ENCODE data around the gene RNASET2. TPM values are rescaled to one million over a fixed set of nuclear protein-coding genes. Genes with fewer than 3 reads are reported as not detected.

The RNASET2 gene
- total RNA-seq, 4 donors from 2014 or later, result 29.1 to 56.7 (median 41.2) TPM

GRCh38 chr6:166903027-166903426, 53.3 kb downstream of the RNASET2 start:
- DNase-seq, result no peak
- Histone ChIP-seq H3K4me1 (no peaks in the 10 kb centered on the region), H3K27me3 (no peaks in the 10 kb centered on the region), H3K27ac (no peak overlapping the region), H3K4me3 (no peak overlapping the region), H3K36me3 (no peaks in the 10 kb centered on the region), H3K9me3 (no peaks in the 10 kb centered on the region)
- no peak for TF ChIP-seq POLR2A (IDR thresholded peaks at IDR 0.05)
- no peak for TF ChIP-seq CTCF (IDR thresholded peaks at IDR 0.05)
- intact Hi-C loops (cut with DNase I), result no loop called here
- WGBS, 2 donors, result 86 to 90% methylated on average over 8 of the region's 8 CpGs

- H3K9me3 ChIP-seq, result no peaks in the 10 kb centered on the region
- no peaks in the 10 kb centered on the region for H3K27me3 ChIP-seq
- no peaks in the 10 kb centered on the region for H3K4me1 ChIP-seq
- H3K36me3 ChIP-seq, result no peaks in the 10 kb centered on the region
- WGBS, 2 donors, result 90% methylated on average over 32 to 33 of the region's 33 CpGs
- intact Hi-C loops (cut with DNase I), result no loop called here
- H3K27ac ChIP-seq, result no peak overlapping the region
- H3K4me3 ChIP-seq, result no peak overlapping the region
- no peak for DNase-seq
- TF ChIP-seq CTCF (IDR thresholded peaks at IDR 0.05), result no peak
- no peak for TF ChIP-seq POLR2A (IDR thresholded peaks at IDR 0.05)
Observed at GRCh38 chr6:166902211-166902755, 54.1 kb downstream of the RNASET2 start.

GRCh38 chr6:166901626-166902025, 54.7 kb downstream of the RNASET2 start:
- TF ChIP-seq CTCF (IDR thresholded peaks at IDR 0.05), result no peak
- TF ChIP-seq POLR2A (IDR thresholded peaks at IDR 0.05), result no peak
- intact Hi-C loops (cut with DNase I), result no loop called here
- Histone ChIP-seq H3K9me3 (no peaks in the 10 kb centered on the region), H3K36me3 (no peaks in the 10 kb centered on the region), H3K4me3 (no peak overlapping the region), H3K27ac (no peak overlapping the region), H3K4me1 (no peaks in the 10 kb centered on the region), H3K27me3 (no peaks in the 10 kb centered on the region)
- WGBS, 2 donors, result 93% methylated on average over 42 to 45 of the region's 45 CpGs
- DNase-seq, result no peak

- Histone ChIP-seq H3K4me1 (no peaks in the 10 kb centered on the region), H3K27ac (no peak overlapping the region), H3K27me3 (no peaks in the 10 kb centered on the region), H3K9me3 (no peaks in the 10 kb centered on the region), H3K4me3 (no peak overlapping the region), H3K36me3 (no peaks in the 10 kb centered on the region)
- no peak for TF ChIP-seq CTCF (IDR thresholded peaks at IDR 0.05)
- TF ChIP-seq POLR2A (IDR thresholded peaks at IDR 0.05), result no peak
- intact Hi-C loops (cut with DNase I), result no loop called here
- DNase-seq, result no peak
- WGBS, 2 donors, result 94 to 95% methylated on average over 50 to 53 of the region's 53 CpGs
Observed at GRCh38 chr6:166900956-166901607, 55.3 kb downstream of the RNASET2 start.

GRCh38 chr6:166900130-166900708, 56.1 kb downstream of the RNASET2 start:
- Histone ChIP-seq H3K4me1 (no peaks in the 10 kb centered on the region), H3K4me3 (no peak overlapping the region), H3K36me3 (no peaks in the 10 kb centered on the region), H3K27ac (no peak overlapping the region), H3K27me3 (no peaks in the 10 kb centered on the region), H3K9me3 (no peaks in the 10 kb centered on the region)
- no peak for TF ChIP-seq CTCF (IDR thresholded peaks at IDR 0.05)
- TF ChIP-seq POLR2A (IDR thresholded peaks at IDR 0.05), result no peak
- DNase-seq, result no peak
- intact Hi-C loops (cut with DNase I), result no loop called here
- WGBS, 2 donors, result 95 to 96% methylated on average over 60 to 61 of the region's 61 CpGs
